Measurements from ENCODE around the gene C12orf75. TPM values are rescaled to one million over a fixed set of nuclear protein-coding genes. Genes with fewer than 3 reads are reported as not detected.

C12orf75 gene
- total and polyA plus RNA-seq, 2 donors (not counting 3 experiments of a cell fraction or from before 2014, with no cell fraction given), result 23.6 to 60.7 TPM

- Histone ChIP-seq H3K9me1 (replicated peaks; ENCODE audit: control insufficient read depth, extremely low read depth, insufficient read depth, low read length) (no peaks in the 10 kb centered on the region), H3K27ac (ENCODE audit: insufficient read depth, low read depth, low read length) (no peak overlapping the region), H3K36me3 (ENCODE audit: control insufficient read depth in 2 of 2, extremely low read depth in 1 of 2, insufficient read depth in 2 of 2, low read length in 2 of 2) (peaks cover 0 to 3% of the 10 kb centered on the region in 2 experiments), H3K4me2 (ENCODE audit: insufficient read depth, low read length) (peak overlapping the region; percentile 32), H4K20me1 (replicated peaks; ENCODE audit: control insufficient read depth, extremely low read depth, insufficient read depth, low read length) (no peaks in the 10 kb centered on the region), H3K9ac (replicated peaks; ENCODE audit: extremely low read depth, insufficient read depth, low read length) (no peak overlapping the region), H3K4me1 (ENCODE audit: control insufficient read depth, extremely low read depth, insufficient read depth, low read length) (peaks cover 7% of the 10 kb centered on the region), H3K27me3 (ENCODE audit: control insufficient read depth in 2 of 2, insufficient read depth in 2 of 2, low read length in 2 of 2) (no peaks in the 10 kb centered on the region), H2AFZ (ENCODE audit: low read depth, low read length) (peak overlapping the region; percentile 15), H3K79me2 (ENCODE audit: control insufficient read depth, insufficient read depth, low read length) (peaks cover 5% of the 10 kb centered on the region), H3K9me3 (replicated peaks; ENCODE audit: control insufficient read depth, insufficient read depth, low read length) (no peaks in the 10 kb centered on the region), H3K4me3 (replicated peaks in 1 of 3; ENCODE audit: insufficient read depth in 1 of 3, low read depth in 1 of 3, low read length in 3 of 3) (no peak overlapping the region)
- POLR2A ChIA-PET, result no interaction called here
- BruUV-seq (replicated peaks), result no TSS peak
- intact Hi-C loops (cut with micrococcal nuclease), result no loop called here
- TF ChIP-seq CTCF (IDR thresholded peaks at IDR 0.05; ENCODE audit: extremely low read depth in 1 of 2, insufficient read depth in 1 of 2, low read depth in 1 of 2, low read length in 2 of 2) (no peak), JUN (IDR thresholded peaks at IDR 0.05; ENCODE audit: borderline replicate concordance, insufficient read depth, insufficient read length, low read depth) (no peak), MYC (IDR thresholded peaks at IDR 0.05; ENCODE audit: low read depth, low read length) (no peak), POLR2AphosphoS5 (IDR thresholded peaks at IDR 0.05; ENCODE audit: insufficient read depth, low read depth, low read length) (no peak), POLR2A (IDR thresholded peaks at IDR 0.05; ENCODE audit: low read depth, low read length) (no peak), MAX (IDR thresholded peaks at IDR 0.05; ENCODE audit: insufficient read depth, insufficient read length) (no peak), FOS (IDR thresholded peaks at IDR 0.05; ENCODE audit: borderline replicate concordance, insufficient read depth, low read length) (no peak)
- peak; percentile 73 for DNase-seq (ENCODE audit: low read depth, low spot score)
- dilution Hi-C loops (cut with MboI; ENCODE audit: extremely low pct_ligation_motif_present, low sequenced_read_pairs), result no loop called here
- peak; percentile 43 for FAIRE-seq
- CTCF ChIA-PET, result interaction anchor here (1.0 to 1.8 kb wide), 5 partner anchors 10 to 85 kb away, joined by 3 to 6 read pairs (median 5); no protein-coding TSS in a partner anchor
Measured at GRCh38 chr12:105352940-105353635, 22.6 kb downstream of the C12orf75 start.
